HCT116 (cell line): ENCODE measurements around the gene PLCL2. TPM values are rescaled to one million over a fixed set of nuclear protein-coding genes. Genes with fewer than 3 reads are reported as not detected.

Experiments used
- ATAC-seq: fragments of 200-7000 bp; cut with Tn5 transposase; 2 replicates; pipeline ENCODE4 v1.9.1; 2020; ENCODE audit warnings: mild to moderate bottlenecking, moderate library complexity
- BruUV-seq: library from RNA; stranded (reverse); fragments of 400-500 nt; replicated peaks from 2 replicates; lab custom pipeline; 2021; lab: Mats Ljungman, UMichigan
- CTCF ChIA-PET: fragments of 300-600 bp; sonication (Branson Sonifier 250); formaldehyde crosslinking; loops from one replicate; lab custom pipeline; 2021; ENCODE audit warnings: antibody characterized with exemption; lab: Charles Lee
- POLR2A ChIA-PET: fragments of 300-600, 350-600 bp; sonication (Branson Sonifier 250); formaldehyde crosslinking; loops from one replicate; lab custom pipeline; 2021; ENCODE audit warnings: antibody characterized with exemption; lab: Charles Lee
- RAD21 ChIA-PET, 2 experiments: fragments of 300-600 bp; sonication (Branson Sonifier 250); formaldehyde crosslinking; loops; one replicate each; lab custom pipeline; 2023; ENCODE audit warnings: low total read pairs in 2 of 2; ENCODE audit not compliant: uncharacterized antibody in 2 of 2, unreplicated experiment in 2 of 2, low non-redundant PET in 1 of 2; lab: Charles Lee
- DNase-seq: peaks from one replicate; pipeline ENCODE4 v3.0.0-alpha.2; 2010; ENCODE audit warnings: low read depth, low spot score
- H2AFZ ChIP-seq: fragments of 200-600 bp; shearing (Covaris generic), sonication (generic); 2 replicates; pipeline ENCODE4 v1.6.1; 2017; ENCODE audit warnings: low read depth, mixed run types, mixed read lengths, antibody characterized with exemption, low read length; ENCODE audit not compliant: poor library complexity, severe bottlenecking
- H3K27ac ChIP-seq: 2 replicates; pipeline ENCODE4 v1.5.1; 2012; ENCODE audit warnings: low read depth, low read length
- H3K27me3 ChIP-seq: fragments of 200-600 bp; sonication (generic); 2 replicates; pipeline ENCODE4 v1.6.1; 2016; ENCODE audit warnings: mixed run types, low read length, mixed read lengths; ENCODE audit not compliant: insufficient read depth
- H3K36me3 ChIP-seq, 2 experiments: fragments of 200-500 bp in 1 of 2; fragments of 200-600 bp in 1 of 2; sonication (Bioruptor generic) in 1 of 2; sonication (generic) in 1 of 2; 2 replicates each; pipeline versions ENCODE4 v1.5.1 to v1.6.1; 2014 to 2016; ENCODE audit warnings: low read length in 2 of 2, inconsistent platforms in 1 of 2, mixed read lengths in 1 of 2, mixed run types in 1 of 2; ENCODE audit not compliant: insufficient read depth in 2 of 2, control insufficient read depth in 1 of 2
- H3K4me1 ChIP-seq, 2 experiments: fragments of 200-600 bp in 1 of 2; sonication (generic) in 1 of 2; 2 replicates each; pipeline versions ENCODE4 v1.5.1 to v1.6.1; 2012 to 2017; ENCODE audit warnings: low read length in 2 of 2, inconsistent platforms in 1 of 2, mild to moderate bottlenecking in 1 of 2, mixed read lengths in 1 of 2, mixed run types in 1 of 2, moderate library complexity in 1 of 2; ENCODE audit not compliant: insufficient read depth in 2 of 2, control insufficient read depth in 1 of 2
- H3K4me2 ChIP-seq: fragments of 200-600 bp; sonication (generic); 2 replicates; pipeline ENCODE4 v1.6.1; 2017; ENCODE audit warnings: mixed run types, low read length, mixed read lengths
- H3K4me3 ChIP-seq, 2 experiments: fragments of 200-600 bp in 1 of 2; sonication (generic) in 1 of 2; replicated peaks in 1 of 2; 2 replicates each; pipeline ENCODE4 v1.5.1; 2011 to 2016; ENCODE audit warnings: low read length in 2 of 2, control low read depth in 1 of 2, low read depth in 1 of 2, mild to moderate bottlenecking in 1 of 2, mixed read lengths in 1 of 2, mixed run types in 1 of 2
- H3K79me2 ChIP-seq: fragments of 200-600 bp; sonication (generic); 2 replicates; pipeline ENCODE4 v1.6.1; 2017; ENCODE audit warnings: mild to moderate bottlenecking, mixed run types, low read length, moderate library complexity, mixed read lengths; ENCODE audit not compliant: insufficient read depth
- H3K9ac ChIP-seq: fragments of 200-600 bp; sonication (generic); 2 replicates; pipeline ENCODE4 v1.6.1; 2016; ENCODE audit warnings: low read length, mixed read lengths
- H3K9me2 ChIP-seq: fragments of 200-600 bp; sonication (generic), shearing (Covaris generic); 2 replicates; pipeline ENCODE4 v1.6.1; 2017; ENCODE audit warnings: mixed run types, mild to moderate bottlenecking, moderate library complexity; ENCODE audit not compliant: insufficient read depth
- H3K9me3 ChIP-seq, 2 experiments: fragments of 200-500 bp in 1 of 2; fragments of 200-600 bp in 1 of 2; sonication (Bioruptor generic) in 1 of 2; sonication (generic) in 1 of 2; 2 replicates each; pipeline ENCODE4 v1.6.1; 2014 to 2017; ENCODE audit warnings: low read length in 2 of 2, mixed read lengths in 2 of 2, inconsistent platforms in 1 of 2, low read depth in 1 of 2, mild to moderate bottlenecking in 1 of 2, mixed run types in 1 of 2, moderate library complexity in 1 of 2; ENCODE audit not compliant: control insufficient read depth in 1 of 2, insufficient read depth in 1 of 2
- H4K20me1 ChIP-seq: fragments of 200-600 bp; sonication (generic), shearing (Covaris generic); 2 replicates; pipeline ENCODE4 v1.6.1; 2017; ENCODE audit warnings: mixed run types, mild to moderate bottlenecking, moderate library complexity; ENCODE audit not compliant: insufficient read depth
- CBX3 ChIP-seq: IDR thresholded peaks from 2 replicates; pipeline ENCODE4 v1.6.1; 2012; ENCODE audit warnings: low read depth
- CEBPB ChIP-seq: IDR thresholded peaks from 2 replicates; pipeline ENCODE4 v1.6.1; 2012; ENCODE audit warnings: low read depth
- EGR1 ChIP-seq: IDR thresholded peaks from 2 replicates; pipeline ENCODE4 v1.6.1; 2012; ENCODE audit warnings: low read depth
- EZH2 ChIP-seq: fragments of 200-600 bp; sonication (generic); IDR thresholded peaks from 2 replicates; pipeline ENCODE4 v1.6.1; 2017; ENCODE audit warnings: antibody characterized with exemption, mixed run types
- FOSL1 ChIP-seq: IDR thresholded peaks from 2 replicates; pipeline ENCODE4 v1.6.1; 2012; ENCODE audit warnings: low read depth
- JUND ChIP-seq: IDR thresholded peaks from 2 replicates; pipeline ENCODE4 v1.6.1; 2012
- POLR2AphosphoS5 ChIP-seq: IDR thresholded peaks from 2 replicates; pipeline ENCODE4 v1.6.1; 2011; ENCODE audit warnings: mild to moderate bottlenecking, low read depth, low read length, moderate library complexity
- SIN3A ChIP-seq: IDR thresholded peaks from 2 replicates; pipeline ENCODE4 v1.6.1; 2012; ENCODE audit warnings: low read depth
- SP1 ChIP-seq: IDR thresholded peaks from 2 replicates; pipeline ENCODE4 v1.6.1; 2012; ENCODE audit warnings: low read depth
- SRF ChIP-seq: IDR thresholded peaks from 2 replicates; pipeline ENCODE4 v1.6.1; 2012; ENCODE audit warnings: low read depth
- TCF7L2 ChIP-seq: IDR thresholded peaks from 2 replicates; pipeline ENCODE4 v1.7.0; 2011; ENCODE audit warnings: borderline replicate concordance, inconsistent platforms; ENCODE audit not compliant: insufficient read depth, insufficient read length; ENCODE audit errors: extremely low read depth
- YY1 ChIP-seq: IDR thresholded peaks from 2 replicates; pipeline ENCODE4 v1.6.1; 2011; ENCODE audit warnings: low read length, low read depth, moderate library complexity, mild to moderate bottlenecking; ENCODE audit not compliant: insufficient replicate concordance; ENCODE audit errors: extremely low read depth
- ZFX ChIP-seq: fragments of 450-650 bp; IDR thresholded peaks from 2 replicates; pipeline ENCODE4 v1.6.1; 2017
- ZNF274 ChIP-seq: fragments of 200-500 bp; sonication (Bioruptor generic); IDR thresholded peaks from 2 replicates; pipeline ENCODE4 v1.6.1; 2014; ENCODE audit warnings: mild to moderate bottlenecking, low read depth, low read length, inconsistent platforms
- intact Hi-C: fragments of 100-400 bp; cut with micrococcal nuclease; formaldehyde crosslinking; loops from 2 replicates; pipeline ENCODE4 v1.10.0; 2022
- total RNA-seq: library from RNA; stranded (reverse); gene quantifications from one replicate; pipeline ENCODE4 v1.2.1, GENCODE V29; 2021; ENCODE audit not compliant: unreplicated experiment
- TF ChIP-seq, protein P1 (sequence below): IDR thresholded peaks from 2 replicates; pipeline ENCODE4 v1.6.1; 2012; ENCODE audit warnings: low read depth
- TF ChIP-seq, protein P2 (sequence below), 3 experiments: fragments of 200-600 bp in 1 of 3; sonication (generic) in 1 of 3; IDR thresholded peaks in 2 of 3; conservative IDR thresholded peaks in 1 of 3; 2 replicates each; pipeline ENCODE4 v1.5.1; 2012 to 2017; ENCODE audit warnings: low read depth in 2 of 3, low read length in 2 of 3, antibody characterized with exemption in 1 of 3, borderline replicate concordance in 1 of 3, control low read depth in 1 of 3, mild to moderate bottlenecking in 1 of 3, mixed read lengths in 1 of 3, mixed run types in 1 of 3, moderate library complexity in 1 of 3; ENCODE audit not compliant: insufficient read depth in 1 of 3
- TF ChIP-seq, protein P3 (sequence below): IDR thresholded peaks from 2 replicates; pipeline ENCODE4 v1.6.1; 2011; ENCODE audit warnings: mild to moderate bottlenecking, low read length, moderate library complexity; ENCODE audit not compliant: insufficient replicate concordance; ENCODE audit errors: extremely low read depth

Gene PLCL2
- total RNA-seq, 1 experiment from 2014 or later = 2.2 TPM

GRCh38 chr3:17006132-17006852, 121.5 kb downstream of the PLCL2 start:
- ChIA-PET CTCF (no interaction called here), RAD21 (no interaction called here)
- no peaks in the 10 kb centered on the region for H3K79me2 ChIP-seq
- H3K36me3 ChIP-seq = no peaks in the 10 kb centered on the region
- intact Hi-C loops = no loop called here
- H3K4me1 ChIP-seq = no peaks in the 10 kb centered on the region
- no peaks in the 10 kb centered on the region for H3K9me2 ChIP-seq
- no peak overlapping the region for H2AFZ ChIP-seq
- TF ChIP-seq CEBPB = no peak
- no peak for TF ChIP-seq FOSL1
- TF ChIP-seq CBX3 = no peak
- no peak for TF ChIP-seq SIN3A
- TF ChIP-seq ZFX = no peak
- no peak for TF ChIP-seq TCF7L2
- no peak for TF ChIP-seq YY1
- no peak for TF ChIP-seq POLR2AphosphoS5
- TF ChIP-seq, protein P1, sequence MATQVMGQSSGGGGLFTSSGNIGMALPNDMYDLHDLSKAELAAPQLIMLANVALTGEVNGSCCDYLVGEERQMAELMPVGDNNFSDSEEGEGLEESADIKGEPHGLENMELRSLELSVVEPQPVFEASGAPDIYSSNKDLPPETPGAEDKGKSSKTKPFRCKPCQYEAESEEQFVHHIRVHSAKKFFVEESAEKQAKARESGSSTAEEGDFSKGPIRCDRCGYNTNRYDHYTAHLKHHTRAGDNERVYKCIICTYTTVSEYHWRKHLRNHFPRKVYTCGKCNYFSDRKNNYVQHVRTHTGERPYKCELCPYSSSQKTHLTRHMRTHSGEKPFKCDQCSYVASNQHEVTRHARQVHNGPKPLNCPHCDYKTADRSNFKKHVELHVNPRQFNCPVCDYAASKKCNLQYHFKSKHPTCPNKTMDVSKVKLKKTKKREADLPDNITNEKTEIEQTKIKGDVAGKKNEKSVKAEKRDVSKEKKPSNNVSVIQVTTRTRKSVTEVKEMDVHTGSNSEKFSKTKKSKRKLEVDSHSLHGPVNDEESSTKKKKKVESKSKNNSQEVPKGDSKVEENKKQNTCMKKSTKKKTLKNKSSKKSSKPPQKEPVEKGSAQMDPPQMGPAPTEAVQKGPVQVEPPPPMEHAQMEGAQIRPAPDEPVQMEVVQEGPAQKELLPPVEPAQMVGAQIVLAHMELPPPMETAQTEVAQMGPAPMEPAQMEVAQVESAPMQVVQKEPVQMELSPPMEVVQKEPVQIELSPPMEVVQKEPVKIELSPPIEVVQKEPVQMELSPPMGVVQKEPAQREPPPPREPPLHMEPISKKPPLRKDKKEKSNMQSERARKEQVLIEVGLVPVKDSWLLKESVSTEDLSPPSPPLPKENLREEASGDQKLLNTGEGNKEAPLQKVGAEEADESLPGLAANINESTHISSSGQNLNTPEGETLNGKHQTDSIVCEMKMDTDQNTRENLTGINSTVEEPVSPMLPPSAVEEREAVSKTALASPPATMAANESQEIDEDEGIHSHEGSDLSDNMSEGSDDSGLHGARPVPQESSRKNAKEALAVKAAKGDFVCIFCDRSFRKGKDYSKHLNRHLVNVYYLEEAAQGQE = no peak
- no peak for TF ChIP-seq EZH2
- TF ChIP-seq, protein P2, sequence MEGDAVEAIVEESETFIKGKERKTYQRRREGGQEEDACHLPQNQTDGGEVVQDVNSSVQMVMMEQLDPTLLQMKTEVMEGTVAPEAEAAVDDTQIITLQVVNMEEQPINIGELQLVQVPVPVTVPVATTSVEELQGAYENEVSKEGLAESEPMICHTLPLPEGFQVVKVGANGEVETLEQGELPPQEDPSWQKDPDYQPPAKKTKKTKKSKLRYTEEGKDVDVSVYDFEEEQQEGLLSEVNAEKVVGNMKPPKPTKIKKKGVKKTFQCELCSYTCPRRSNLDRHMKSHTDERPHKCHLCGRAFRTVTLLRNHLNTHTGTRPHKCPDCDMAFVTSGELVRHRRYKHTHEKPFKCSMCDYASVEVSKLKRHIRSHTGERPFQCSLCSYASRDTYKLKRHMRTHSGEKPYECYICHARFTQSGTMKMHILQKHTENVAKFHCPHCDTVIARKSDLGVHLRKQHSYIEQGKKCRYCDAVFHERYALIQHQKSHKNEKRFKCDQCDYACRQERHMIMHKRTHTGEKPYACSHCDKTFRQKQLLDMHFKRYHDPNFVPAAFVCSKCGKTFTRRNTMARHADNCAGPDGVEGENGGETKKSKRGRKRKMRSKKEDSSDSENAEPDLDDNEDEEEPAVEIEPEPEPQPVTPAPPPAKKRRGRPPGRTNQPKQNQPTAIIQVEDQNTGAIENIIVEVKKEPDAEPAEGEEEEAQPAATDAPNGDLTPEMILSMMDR (IDR thresholded peaks at IDR 0.05 in 2 of 3, conservative IDR thresholded peaks at IDR 0.05 in 1 of 3; ENCODE audit: borderline replicate concordance in 1 of 3, insufficient read depth in 1 of 3, low read depth in 2 of 3, low read length in 2 of 3) = no peak
- no peak for TF ChIP-seq SRF
- TF ChIP-seq ZNF274 = no peak
- TF ChIP-seq JUND = no peak
- TF ChIP-seq, protein P3, sequence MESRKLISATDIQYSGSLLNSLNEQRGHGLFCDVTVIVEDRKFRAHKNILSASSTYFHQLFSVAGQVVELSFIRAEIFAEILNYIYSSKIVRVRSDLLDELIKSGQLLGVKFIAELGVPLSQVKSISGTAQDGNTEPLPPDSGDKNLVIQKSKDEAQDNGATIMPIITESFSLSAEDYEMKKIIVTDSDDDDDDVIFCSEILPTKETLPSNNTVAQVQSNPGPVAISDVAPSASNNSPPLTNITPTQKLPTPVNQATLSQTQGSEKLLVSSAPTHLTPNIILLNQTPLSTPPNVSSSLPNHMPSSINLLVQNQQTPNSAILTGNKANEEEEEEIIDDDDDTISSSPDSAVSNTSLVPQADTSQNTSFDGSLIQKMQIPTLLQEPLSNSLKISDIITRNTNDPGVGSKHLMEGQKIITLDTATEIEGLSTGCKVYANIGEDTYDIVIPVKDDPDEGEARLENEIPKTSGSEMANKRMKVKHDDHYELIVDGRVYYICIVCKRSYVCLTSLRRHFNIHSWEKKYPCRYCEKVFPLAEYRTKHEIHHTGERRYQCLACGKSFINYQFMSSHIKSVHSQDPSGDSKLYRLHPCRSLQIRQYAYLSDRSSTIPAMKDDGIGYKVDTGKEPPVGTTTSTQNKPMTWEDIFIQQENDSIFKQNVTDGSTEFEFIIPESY = no peak
- TF ChIP-seq SP1 = no peak
- no peak for TF ChIP-seq EGR1
- TF ChIP-seq, all 23 proteins: peak for 0
- Histone ChIP-seq H3K27ac (no peak overlapping the region), H3K9ac (no peak overlapping the region), H3K4me3 (no peak overlapping the region), H3K9me3 (no peaks in the 10 kb centered on the region), H4K20me1 (no peaks in the 10 kb centered on the region), H3K4me2 (no peak overlapping the region), H3K27me3 (no peaks in the 10 kb centered on the region)
- BruUV-seq = no TSS peak
- POLR2A ChIA-PET = no interaction called here
- DNase-seq = no peak
- no peak for ATAC-seq
